ENCODE measurements around the gene TAF1B. TPM values are rescaled to one million over a fixed set of nuclear protein-coding genes. Genes with fewer than 3 reads are reported as not detected.
A peak's percentile ranks its signal among the peaks of the same experiment; 100 is the strongest.

The TAF1B gene
- total and polyA plus RNA-seq, 2 donors (not counting 1 experiment from before 2014, with no cell fraction given) = 19.5 to 32.9 TPM

DNA sequence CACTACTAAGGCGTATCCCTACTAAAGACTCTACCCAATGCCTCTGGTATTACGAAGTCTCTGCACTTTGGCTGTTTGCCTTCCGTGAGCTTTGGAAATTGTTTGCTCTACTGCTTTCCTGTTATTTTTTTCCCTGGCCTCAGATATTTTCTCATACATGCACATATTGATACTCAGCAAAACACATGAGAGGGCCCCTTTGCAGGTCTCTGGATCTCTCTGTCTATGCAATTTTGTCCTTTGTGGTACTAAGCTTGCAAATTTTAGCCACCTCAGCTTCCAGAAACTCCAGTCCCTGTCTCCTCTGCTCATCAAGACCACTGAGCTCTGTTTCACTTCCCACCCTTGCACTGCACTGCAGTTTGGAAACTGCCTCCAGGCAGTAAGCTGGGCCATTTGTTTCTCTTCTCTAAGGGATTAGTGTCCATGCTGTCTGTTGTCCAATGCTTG lies 46.6 kb downstream of the TAF1B start:
- Histone ChIP-seq H3K4me3 (replicated peaks in 1 of 4; ENCODE audit: control extremely low read depth in 1 of 4, insufficient read depth in 1 of 4, low read depth in 3 of 4, low read length in 4 of 4) (no peak overlapping the region), H3K27me3 (ENCODE audit: control insufficient read depth, insufficient read depth, low read length) (no peaks in the 10 kb centered on the region), H3K9ac (ENCODE audit: insufficient read depth, low read length) (no peak overlapping the region), H3K79me2 (ENCODE audit: control insufficient read depth, insufficient read depth, low read length) (no peaks in the 10 kb centered on the region), H3K4me2 (ENCODE audit: extremely low read depth, insufficient read depth, low read length) (no peak overlapping the region), H3K27ac (ENCODE audit: insufficient read depth, low read length) (no peak overlapping the region), H3K4me1 (ENCODE audit: control insufficient read depth, extremely low read depth, insufficient read depth, low read length) (no peaks in the 10 kb centered on the region), H2AFZ (ENCODE audit: low read length) (no peak overlapping the region), H4K20me1 (ENCODE audit: control insufficient read depth, extremely low read depth, insufficient read depth, low read length) (no peaks in the 10 kb centered on the region), H3K9me3 (ENCODE audit: control insufficient read depth, insufficient read depth, low read depth, low read length) (no peaks in the 10 kb centered on the region), H3K36me3 (ENCODE audit: control insufficient read depth, insufficient read depth, low read length) (no peaks in the 10 kb centered on the region)
- DNase-seq (ENCODE audit: low read depth in 2 of 2) = peak in 1 of 2 donors; percentile 12
- TF ChIP-seq, protein P1, sequence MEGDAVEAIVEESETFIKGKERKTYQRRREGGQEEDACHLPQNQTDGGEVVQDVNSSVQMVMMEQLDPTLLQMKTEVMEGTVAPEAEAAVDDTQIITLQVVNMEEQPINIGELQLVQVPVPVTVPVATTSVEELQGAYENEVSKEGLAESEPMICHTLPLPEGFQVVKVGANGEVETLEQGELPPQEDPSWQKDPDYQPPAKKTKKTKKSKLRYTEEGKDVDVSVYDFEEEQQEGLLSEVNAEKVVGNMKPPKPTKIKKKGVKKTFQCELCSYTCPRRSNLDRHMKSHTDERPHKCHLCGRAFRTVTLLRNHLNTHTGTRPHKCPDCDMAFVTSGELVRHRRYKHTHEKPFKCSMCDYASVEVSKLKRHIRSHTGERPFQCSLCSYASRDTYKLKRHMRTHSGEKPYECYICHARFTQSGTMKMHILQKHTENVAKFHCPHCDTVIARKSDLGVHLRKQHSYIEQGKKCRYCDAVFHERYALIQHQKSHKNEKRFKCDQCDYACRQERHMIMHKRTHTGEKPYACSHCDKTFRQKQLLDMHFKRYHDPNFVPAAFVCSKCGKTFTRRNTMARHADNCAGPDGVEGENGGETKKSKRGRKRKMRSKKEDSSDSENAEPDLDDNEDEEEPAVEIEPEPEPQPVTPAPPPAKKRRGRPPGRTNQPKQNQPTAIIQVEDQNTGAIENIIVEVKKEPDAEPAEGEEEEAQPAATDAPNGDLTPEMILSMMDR (conservative IDR thresholded peaks at IDR 0.05 in 1 of 2, IDR thresholded peaks at IDR 0.05 in 1 of 2; ENCODE audit: low read depth in 1 of 2, low read length in 2 of 2) = no peak
- TF ChIP-seq EZH2 (IDR thresholded peaks at IDR 0.05; ENCODE audit: low read length, missing control alignments) = no peak

DNA sequence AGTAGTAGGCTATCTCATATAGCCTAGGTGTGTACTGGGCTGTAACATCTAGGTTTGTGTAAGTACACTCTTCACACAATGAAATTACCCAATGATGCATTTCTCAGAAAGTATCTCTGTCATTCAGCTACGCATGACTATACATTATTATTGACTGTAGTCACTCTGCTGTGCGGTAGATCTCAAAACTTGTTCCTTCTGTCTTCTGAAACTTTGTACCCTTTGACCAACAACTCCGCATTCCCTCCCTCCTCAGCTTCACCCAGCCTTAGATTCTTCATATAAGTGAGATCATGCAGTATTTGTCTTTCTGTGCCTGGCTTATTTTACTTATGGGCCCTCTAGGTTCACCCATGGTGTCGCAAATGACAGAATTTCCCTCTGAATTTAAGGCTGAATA lies 49.0 kb downstream of the TAF1B start:
- H4K20me1 ChIP-seq (ENCODE audit: control insufficient read depth, extremely low read depth, insufficient read depth, low read length) = no peaks in the 10 kb centered on the region
- H3K9me3 ChIP-seq (ENCODE audit: control insufficient read depth, insufficient read depth, low read depth, low read length) = no peaks in the 10 kb centered on the region
- TF ChIP-seq, protein P1 (conservative IDR thresholded peaks at IDR 0.05 in 1 of 2, IDR thresholded peaks at IDR 0.05 in 1 of 2; ENCODE audit: low read depth in 1 of 2, low read length in 2 of 2) = no peak
- TF ChIP-seq EZH2 (IDR thresholded peaks at IDR 0.05; ENCODE audit: low read length, missing control alignments) = no peak
- no peaks in the 10 kb centered on the region for H3K27me3 ChIP-seq (ENCODE audit: control insufficient read depth, insufficient read depth, low read length)
- H3K27ac ChIP-seq (ENCODE audit: insufficient read depth, low read length) = no peak overlapping the region
- no peaks in the 10 kb centered on the region for H3K79me2 ChIP-seq (ENCODE audit: control insufficient read depth, insufficient read depth, low read length)
- no peak overlapping the region for H3K9ac ChIP-seq (ENCODE audit: insufficient read depth, low read length)
- no peaks in the 10 kb centered on the region for H3K36me3 ChIP-seq (ENCODE audit: control insufficient read depth, insufficient read depth, low read length)
- H2AFZ ChIP-seq (ENCODE audit: low read length) = no peak overlapping the region
- no peak overlapping the region for H3K4me3 ChIP-seq (replicated peaks in 1 of 4; ENCODE audit: control extremely low read depth in 1 of 4, insufficient read depth in 1 of 4, low read depth in 3 of 4, low read length in 4 of 4)
- no peak for DNase-seq (ENCODE audit: low read depth in 2 of 2)
- H3K4me1 ChIP-seq (ENCODE audit: control insufficient read depth, extremely low read depth, insufficient read depth, low read length) = peaks cover 5% of the 10 kb centered on the region
- H3K4me2 ChIP-seq (ENCODE audit: extremely low read depth, insufficient read depth, low read length) = no peak overlapping the region

DNA sequence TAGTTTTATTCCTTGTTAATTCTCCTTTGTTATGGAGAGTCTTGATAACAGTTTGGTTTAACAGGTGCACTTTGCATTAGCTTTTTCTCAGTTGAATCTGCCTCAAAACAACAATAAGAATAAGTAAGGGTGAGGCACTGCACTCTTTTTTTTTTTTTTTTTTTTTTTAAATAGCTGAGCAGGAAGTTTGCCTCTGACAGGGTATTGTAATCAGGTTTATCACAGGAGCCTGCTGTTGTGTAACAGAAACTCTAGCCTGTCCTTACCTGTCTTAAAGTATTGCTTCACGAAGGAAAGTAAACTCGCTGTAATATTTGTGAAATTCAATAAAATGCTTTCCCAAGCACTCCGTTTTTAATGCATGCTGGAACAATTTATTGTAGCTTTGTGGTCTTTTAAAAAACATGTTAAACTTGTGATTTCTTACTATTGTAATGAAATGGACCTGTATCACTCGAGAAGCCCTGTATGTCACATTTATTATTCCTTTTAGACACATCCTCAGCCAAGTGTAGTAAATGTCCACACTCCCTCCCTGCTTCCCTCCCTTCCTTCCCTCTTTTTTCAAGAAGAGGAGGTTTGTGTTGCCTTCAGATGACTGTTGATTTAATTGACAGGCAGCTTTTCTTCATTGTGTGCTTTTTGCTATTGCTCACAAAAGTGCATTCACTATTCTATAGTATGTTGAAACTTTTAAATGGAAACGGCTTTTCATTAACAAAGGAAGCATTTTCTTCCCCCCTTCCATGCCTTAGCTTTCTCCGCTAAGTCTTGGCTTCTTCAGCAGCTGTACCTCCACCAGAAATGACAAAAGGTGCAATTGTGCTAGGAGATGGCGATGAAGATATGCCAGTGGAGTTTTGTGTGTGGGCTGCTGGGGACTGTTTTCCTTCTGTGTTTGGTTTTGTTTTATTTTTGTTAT lies 52.7 kb downstream of the TAF1B start:
- no peaks in the 10 kb centered on the region for H3K9me3 ChIP-seq (ENCODE audit: control insufficient read depth, insufficient read depth, low read depth, low read length)
- H2AFZ ChIP-seq (ENCODE audit: low read length) = no peak overlapping the region
- no peaks in the 10 kb centered on the region for H3K27me3 ChIP-seq (ENCODE audit: control insufficient read depth, insufficient read depth, low read length)
- H3K9ac ChIP-seq (ENCODE audit: insufficient read depth, low read length) = no peak overlapping the region
- no peak overlapping the region for H3K4me3 ChIP-seq (replicated peaks in 1 of 4; ENCODE audit: control extremely low read depth in 1 of 4, insufficient read depth in 1 of 4, low read depth in 3 of 4, low read length in 4 of 4)
- TF ChIP-seq EZH2 (IDR thresholded peaks at IDR 0.05; ENCODE audit: low read length, missing control alignments) = no peak
- TF ChIP-seq, protein P1 (conservative IDR thresholded peaks at IDR 0.05 in 1 of 2, IDR thresholded peaks at IDR 0.05 in 1 of 2; ENCODE audit: low read depth in 1 of 2, low read length in 2 of 2) = no peak
- no peaks in the 10 kb centered on the region for H3K36me3 ChIP-seq (ENCODE audit: control insufficient read depth, insufficient read depth, low read length)
- no peak for DNase-seq (ENCODE audit: low read depth in 2 of 2)
- H3K4me2 ChIP-seq (ENCODE audit: extremely low read depth, insufficient read depth, low read length) = no peak overlapping the region
- no peak overlapping the region for H3K27ac ChIP-seq (ENCODE audit: insufficient read depth, low read length)
- H3K79me2 ChIP-seq (ENCODE audit: control insufficient read depth, insufficient read depth, low read length) = no peaks in the 10 kb centered on the region
- no peaks in the 10 kb centered on the region for H4K20me1 ChIP-seq (ENCODE audit: control insufficient read depth, extremely low read depth, insufficient read depth, low read length)
- peaks cover 6% of the 10 kb centered on the region for H3K4me1 ChIP-seq (ENCODE audit: control insufficient read depth, extremely low read depth, insufficient read depth, low read length)
